ENCODE data around the gene OSBP2.

OSBP2 gene

GRCh38 chr22:30885591-30885990 is 190.9 kb downstream of the OSBP2 start:
- no peak for DNase-seq

- DNase-seq, result peak in 1 of 2 donors; percentile 10
Observed at GRCh38 chr22:30887453-30887852, 192.8 kb downstream of the OSBP2 start.

GRCh38 chr22:30887861-30888260 is 193.2 kb downstream of the OSBP2 start:
- DNase-seq, result peak in 1 of 2 donors; percentile 3

GRCh38 chr22:30889268-30889995 is 194.8 kb downstream of the OSBP2 start:
- peak in 1 of 2 donors; percentile 9 for DNase-seq

GRCh38 chr22:30889996-30890480 is 195.4 kb downstream of the OSBP2 start:
- DNase-seq, result peak in 1 of 2 donors; percentile 10

- peak; percentile 12 to 27 for DNase-seq
Observed at GRCh38 chr22:30890686-30891442, 196.2 kb downstream of the OSBP2 start.

- no peak for DNase-seq
Observed at GRCh38 chr22:30891443-30891755, 196.7 kb downstream of the OSBP2 start.

GRCh38 chr22:30891781-30892180 is 197.1 kb downstream of the OSBP2 start:
- peak in 1 of 2 donors; percentile 6 for DNase-seq

GRCh38 chr22:30892286-30892685 is 197.6 kb downstream of the OSBP2 start:
- DNase-seq, result no peak

- DNase-seq, result no peak
Observed at GRCh38 chr22:30892731-30893221, 198.1 kb downstream of the OSBP2 start.

- DNase-seq, result no peak
Observed at GRCh38 chr22:30893434-30894370, 199.0 kb downstream of the OSBP2 start.

GRCh38 chr22:30894371-30894740 is 199.7 kb downstream of the OSBP2 start:
- no peak for DNase-seq

GRCh38 chr22:30902496-30903357 is 208.1 kb downstream of the OSBP2 start:
- DNase-seq, result no peak

GRCh38 chr22:30903876-30904460 is 209.3 kb downstream of the OSBP2 start:
- DNase-seq, result no peak

GRCh38 chr22:30905696-30906341 is 211.1 kb downstream of the OSBP2 start:
- DNase-seq, result no peak

- DNase-seq, result no peak
Observed at GRCh38 chr22:30906411-30906810, 211.7 kb downstream of the OSBP2 start.

- DNase-seq, result no peak
Observed at GRCh38 chr22:30906946-30907345, 212.3 kb downstream of the OSBP2 start.

- DNase-seq, result no peak
Observed at GRCh38 chr22:30908051-30908461, 213.4 kb downstream of the OSBP2 start.

- DNase-seq, result no peak
Observed at GRCh38 chr22:30909306-30909705, 214.6 kb downstream of the OSBP2 start.

GRCh38 chr22:30910358-30910757 is 215.7 kb downstream of the OSBP2 start:
- DNase-seq, result no peak

GRCh38 chr22:30918761-30919160 is 224.1 kb downstream of the OSBP2 start:
- no peak for DNase-seq

Data from CD4-positive, alpha-beta T cell treated with Interleukin-4 for 1 hour (primary cell).